Activated CD4-positive, alpha-beta memory T cell treated with anti-CD3 and anti-CD28 coated beads for 36 hours (primary cell): ENCODE results near the gene SON. TPM values are rescaled to one million over a fixed set of nuclear protein-coding genes. Genes with fewer than 3 reads are reported as not detected.
"Not testable (repeated sequence)": the region's sequence is repeated elsewhere in the genome, so short reads cannot be mapped to it uniquely, and the experiment has no call there.

ENCODE experiments used
- CTCF ChIA-PET: fragments of 350-600 bp; sonication (Branson Sonifier 250); formaldehyde crosslinking; loops from one replicate; lab custom pipeline; 2021; ENCODE audit warnings: antibody characterized with exemption, inconsistent platforms; lab: Charles Lee
- POLR2A ChIA-PET: fragments of 350-600 bp; sonication (Branson Sonifier 250); formaldehyde crosslinking; loops from one replicate; lab custom pipeline; 2021; ENCODE audit warnings: antibody characterized with exemption; lab: Charles Lee
- DNase-seq: peaks from one replicate; pipeline ENCODE4 v3.0.0-alpha.2; 2020
- H3K27ac Mint-ChIP-seq: one replicate; pipeline ENCODE4 v1.8.0; 2021; ENCODE audit warnings: mixed read lengths
- H3K27me3 Mint-ChIP-seq: one replicate; pipeline ENCODE4 v1.8.0; 2021; ENCODE audit warnings: mixed read lengths
- H3K36me3 Mint-ChIP-seq: one replicate; pipeline ENCODE4 v1.8.0; 2021; ENCODE audit warnings: mixed read lengths
- H3K4me1 Mint-ChIP-seq: one replicate; pipeline ENCODE4 v1.8.0; 2021; ENCODE audit warnings: low read depth, mixed read lengths
- H3K4me3 Mint-ChIP-seq: one replicate; pipeline ENCODE4 v1.8.0; 2021; ENCODE audit warnings: mild to moderate bottlenecking, mixed read lengths
- H3K9me3 Mint-ChIP-seq: one replicate; pipeline ENCODE4 v1.8.0; 2021; ENCODE audit warnings: mixed read lengths
- intact Hi-C: fragments of 100-400 bp; cut with micrococcal nuclease; formaldehyde crosslinking; loops from one replicate; pipeline ENCODE4 v1.15.1; 2023
- total RNA-seq, 2 experiments: library from RNA; stranded (reverse); gene quantifications; one replicate each; pipeline ENCODE4 v1.2.3, GENCODE V29; 2021

The SON gene, protein sequence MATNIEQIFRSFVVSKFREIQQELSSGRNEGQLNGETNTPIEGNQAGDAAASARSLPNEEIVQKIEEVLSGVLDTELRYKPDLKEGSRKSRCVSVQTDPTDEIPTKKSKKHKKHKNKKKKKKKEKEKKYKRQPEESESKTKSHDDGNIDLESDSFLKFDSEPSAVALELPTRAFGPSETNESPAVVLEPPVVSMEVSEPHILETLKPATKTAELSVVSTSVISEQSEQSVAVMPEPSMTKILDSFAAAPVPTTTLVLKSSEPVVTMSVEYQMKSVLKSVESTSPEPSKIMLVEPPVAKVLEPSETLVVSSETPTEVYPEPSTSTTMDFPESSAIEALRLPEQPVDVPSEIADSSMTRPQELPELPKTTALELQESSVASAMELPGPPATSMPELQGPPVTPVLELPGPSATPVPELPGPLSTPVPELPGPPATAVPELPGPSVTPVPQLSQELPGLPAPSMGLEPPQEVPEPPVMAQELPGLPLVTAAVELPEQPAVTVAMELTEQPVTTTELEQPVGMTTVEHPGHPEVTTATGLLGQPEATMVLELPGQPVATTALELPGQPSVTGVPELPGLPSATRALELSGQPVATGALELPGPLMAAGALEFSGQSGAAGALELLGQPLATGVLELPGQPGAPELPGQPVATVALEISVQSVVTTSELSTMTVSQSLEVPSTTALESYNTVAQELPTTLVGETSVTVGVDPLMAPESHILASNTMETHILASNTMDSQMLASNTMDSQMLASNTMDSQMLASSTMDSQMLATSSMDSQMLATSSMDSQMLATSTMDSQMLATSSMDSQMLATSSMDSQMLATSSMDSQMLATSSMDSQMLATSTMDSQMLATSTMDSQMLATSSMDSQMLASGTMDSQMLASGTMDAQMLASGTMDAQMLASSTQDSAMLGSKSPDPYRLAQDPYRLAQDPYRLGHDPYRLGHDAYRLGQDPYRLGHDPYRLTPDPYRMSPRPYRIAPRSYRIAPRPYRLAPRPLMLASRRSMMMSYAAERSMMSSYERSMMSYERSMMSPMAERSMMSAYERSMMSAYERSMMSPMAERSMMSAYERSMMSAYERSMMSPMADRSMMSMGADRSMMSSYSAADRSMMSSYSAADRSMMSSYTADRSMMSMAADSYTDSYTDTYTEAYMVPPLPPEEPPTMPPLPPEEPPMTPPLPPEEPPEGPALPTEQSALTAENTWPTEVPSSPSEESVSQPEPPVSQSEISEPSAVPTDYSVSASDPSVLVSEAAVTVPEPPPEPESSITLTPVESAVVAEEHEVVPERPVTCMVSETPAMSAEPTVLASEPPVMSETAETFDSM (N-terminal part only)
- 100 to 1,000 TPM; 270 to 279 TPM for total RNA-seq

DNA sequence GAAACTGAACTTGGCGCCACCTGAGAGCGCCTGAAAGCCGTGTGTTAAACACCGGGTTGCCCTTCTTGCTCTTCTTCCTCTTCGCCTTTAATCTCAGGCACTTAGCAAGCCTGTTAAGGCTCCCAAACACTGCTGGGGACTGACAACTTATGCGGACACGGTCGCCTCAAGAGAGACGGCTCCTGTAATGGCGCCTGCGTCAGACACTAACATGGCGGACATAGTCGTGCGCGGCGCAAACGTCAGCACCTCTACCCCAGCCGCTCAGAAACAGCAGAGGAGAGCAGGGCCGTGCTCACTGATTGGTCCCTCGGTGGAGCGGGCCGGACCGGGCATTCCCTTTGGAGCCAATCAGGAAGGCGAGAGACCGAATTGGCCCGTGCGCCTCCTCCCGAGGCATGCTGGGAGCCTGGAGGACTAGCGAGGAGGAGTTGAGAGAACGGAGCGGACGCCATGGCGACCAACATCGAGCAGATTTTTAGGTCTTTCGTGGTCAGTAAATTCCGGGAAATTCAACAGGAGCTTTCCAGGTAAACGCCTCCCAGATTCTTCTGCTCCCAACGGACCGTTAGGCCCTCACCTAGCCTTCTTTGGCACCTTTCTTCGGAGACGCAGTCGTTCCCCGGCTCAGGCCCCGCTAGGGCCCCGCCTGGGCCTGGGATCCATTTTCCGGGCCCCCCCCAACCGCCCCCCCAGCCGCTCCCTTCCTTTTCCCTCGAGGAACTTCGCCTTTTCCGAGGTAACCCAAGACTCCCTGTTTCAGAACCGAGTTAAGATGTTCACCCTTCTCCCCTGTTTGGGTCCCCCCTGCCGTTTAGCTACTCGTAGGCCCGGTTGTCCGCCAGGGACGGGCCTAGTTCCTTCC, at the start of gene SON:
Gene SON, plus strand, starts transcription at position 399 of the 865 bp plus-strand sequence. Its CDS starts 55 bp downstream, at position 454.
- peak; percentile 99 for DNase-seq
- H3K9me3 Mint-ChIP-seq, result no peaks in the 10 kb centered on the region
- H3K27me3 Mint-ChIP-seq, result no peaks in the 10 kb centered on the region
- H3K4me3 Mint-ChIP-seq, result peak within 1 kb of the TSS; percentile 96
- peaks cover 43% of the 10 kb centered on the region for H3K36me3 Mint-ChIP-seq
- H3K4me1 Mint-ChIP-seq, result peaks cover 26% of the 10 kb centered on the region
- ChIA-PET POLR2A (interaction anchor here (0.5 to 3.0 kb wide), 12 partner anchors 9 to 1125 kb away, joined by 3 to 16 read pairs (median 4); partner anchors contain the start of genes DNAJC28, DONSON and TMEM50B), CTCF (interaction anchor here (1.6 to 2.7 kb wide), 3 partner anchors 14 to 63 kb away, joined by 5 to 29 read pairs (median 6); partner anchors contain the start of gene TMEM50B)
- intact Hi-C loops, result loop anchor here (1.0 to 10.0 kb wide), 11 partner anchors 45 to 1072 kb away; partner anchors contain the start of genes ATP5PO, DNAJC28, DONSON and IFNAR1
- H3K27ac Mint-ChIP-seq, result peak within 1 kb of the TSS; percentile 100

DNA sequence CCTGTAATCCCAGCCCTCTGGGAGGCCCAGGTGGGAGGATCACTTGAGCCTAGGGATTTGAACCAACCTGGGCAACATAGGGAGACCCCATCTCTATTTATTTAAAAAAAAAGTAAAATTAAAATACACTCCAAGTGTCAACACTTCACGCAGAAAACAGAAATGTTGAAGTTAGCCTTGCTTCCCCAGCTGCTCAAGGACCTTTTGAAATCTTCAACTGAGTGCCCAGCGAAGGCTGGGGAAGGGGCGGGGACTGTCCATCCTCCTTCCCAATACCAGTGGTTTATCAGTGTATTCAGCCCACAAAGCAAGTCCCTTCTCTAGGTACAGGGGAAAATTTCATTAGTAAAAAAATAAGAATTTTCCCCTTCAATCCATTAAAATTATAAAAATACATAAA, 49.1 kb upstream of the SON start:
- CTCF ChIA-PET, result no interaction called here
- POLR2A ChIA-PET, result no interaction called here
- Mint-ChIP-seq H3K9me3 (no peaks in the 10 kb centered on the region), H3K27me3 (no peaks in the 10 kb centered on the region), H3K4me1 (peaks cover 9% of the 10 kb centered on the region), H3K36me3 (no peaks in the 10 kb centered on the region), H3K4me3 (no peak overlapping the region), H3K27ac (no peak overlapping the region)
- no peak for DNase-seq
- intact Hi-C loops, result no loop called here

DNA sequence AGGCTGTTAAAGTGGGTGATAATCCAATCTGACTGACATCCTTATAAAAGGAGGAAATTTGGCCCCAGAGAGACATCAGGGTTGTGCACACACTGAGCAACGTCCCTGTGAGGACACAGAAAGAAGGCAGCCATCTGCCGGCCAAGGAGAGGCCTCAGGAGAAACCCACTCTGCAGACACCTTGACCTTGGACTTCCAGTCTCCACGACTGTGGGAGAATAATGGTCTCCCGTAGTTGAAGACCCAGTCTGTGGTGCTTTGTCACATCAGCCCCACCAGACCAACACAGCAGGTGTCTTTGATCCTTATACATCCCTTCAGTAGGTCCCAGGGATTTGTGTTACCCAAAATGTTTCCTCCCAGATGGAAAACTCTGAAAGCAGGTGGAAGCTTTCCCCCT, 47.1 kb upstream of the SON start:
- H3K27ac Mint-ChIP-seq, result no peak overlapping the region
- no peak for DNase-seq
- POLR2A ChIA-PET, result interaction anchor here (0.6 kb wide), 1 partner anchor 86 kb away, joined by 3 read pairs; no protein-coding TSS in a partner anchor
- H3K36me3 Mint-ChIP-seq, result no peaks in the 10 kb centered on the region
- CTCF ChIA-PET, result no interaction called here
- peaks cover 8% of the 10 kb centered on the region for H3K4me1 Mint-ChIP-seq
- intact Hi-C loops, result no loop called here
- no peaks in the 10 kb centered on the region for H3K27me3 Mint-ChIP-seq
- no peaks in the 10 kb centered on the region for H3K9me3 Mint-ChIP-seq
- no peak overlapping the region for H3K4me3 Mint-ChIP-seq

DNA sequence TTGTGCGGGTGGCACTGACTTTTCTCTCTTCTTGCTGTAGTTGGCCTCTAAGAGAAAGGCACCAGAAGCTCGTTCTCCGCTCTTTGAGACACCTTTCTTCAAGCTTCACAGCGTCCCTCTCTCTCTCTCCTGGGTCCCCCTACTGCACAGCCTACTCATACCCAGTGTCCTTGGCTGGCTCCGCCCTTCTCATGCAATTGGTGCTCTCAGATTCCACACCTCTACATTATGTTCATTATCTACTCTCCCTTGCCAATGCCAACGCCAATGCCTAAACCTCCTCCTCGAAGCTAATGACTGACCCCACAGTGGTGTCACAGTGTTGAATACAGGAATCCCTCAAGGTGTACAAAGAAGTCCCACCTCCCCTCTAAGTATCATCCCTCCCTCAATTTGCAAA, 46.5 kb upstream of the SON start:
- Mint-ChIP-seq H3K4me1 (peaks cover 5% of the 10 kb centered on the region), H3K4me3 (no peak overlapping the region), H3K27ac (no peak overlapping the region), H3K36me3 (no peaks in the 10 kb centered on the region), H3K27me3 (no peaks in the 10 kb centered on the region), H3K9me3 (no peaks in the 10 kb centered on the region)
- CTCF ChIA-PET, result no interaction called here
- POLR2A ChIA-PET, result interaction anchor here (1.2 kb wide), 1 partner anchor 16 kb away, joined by 3 read pairs; the partner anchor contains the start of gene TMEM50B
- DNase-seq, result no peak
- intact Hi-C loops, result no loop called here

DNA sequence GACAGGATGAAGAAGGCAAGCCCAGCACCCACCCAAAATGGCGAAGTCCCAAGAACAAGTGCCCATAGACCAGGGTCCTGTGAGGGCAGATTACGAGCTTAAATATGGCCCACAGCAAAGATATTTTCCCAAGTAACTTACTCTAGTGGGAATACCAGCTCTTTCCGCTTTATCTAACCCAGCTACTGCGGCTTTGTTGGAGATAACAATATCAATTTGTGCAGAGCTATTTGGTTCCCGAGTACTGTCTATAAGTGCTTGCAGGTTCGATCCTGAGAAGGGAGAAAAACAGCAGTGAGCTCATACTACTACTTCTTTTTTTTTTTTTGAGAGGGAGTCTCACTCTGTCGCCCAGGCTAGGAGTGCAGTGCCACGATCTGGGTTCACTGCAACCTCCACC, 37.0 kb upstream of the SON start:
- H3K4me3 Mint-ChIP-seq, result no peak overlapping the region
- H3K9me3 Mint-ChIP-seq, result no peaks in the 10 kb centered on the region
- POLR2A ChIA-PET, result no interaction called here
- no peak overlapping the region for H3K27ac Mint-ChIP-seq
- H3K36me3 Mint-ChIP-seq, result peaks cover 61% of the 10 kb centered on the region
- CTCF ChIA-PET, result interaction anchor here (1.2 kb wide), 1 partner anchor 100 kb away, joined by 3 read pairs; no protein-coding TSS in a partner anchor
- no peak for DNase-seq
- H3K4me1 Mint-ChIP-seq, result no peaks in the 10 kb centered on the region
- H3K27me3 Mint-ChIP-seq, result no peaks in the 10 kb centered on the region
- intact Hi-C loops, result no loop called here

DNA sequence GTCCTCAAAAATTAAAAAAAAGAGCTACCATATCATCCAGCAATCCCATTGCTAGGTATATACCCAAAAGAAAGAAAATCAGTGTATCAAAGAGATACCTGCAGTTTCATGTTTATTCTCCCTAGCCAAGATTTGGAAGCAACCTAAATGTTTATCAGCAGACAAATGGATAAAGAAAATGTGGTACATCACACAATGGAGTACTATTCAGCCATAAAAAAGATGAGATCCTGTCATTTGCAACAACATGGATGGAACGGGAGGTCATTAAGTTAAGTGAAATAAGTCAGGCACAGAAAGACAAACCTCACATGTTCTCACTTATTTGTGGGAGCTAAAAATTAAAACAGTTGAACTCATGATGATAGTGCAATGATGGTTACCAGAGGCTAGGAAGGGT, 35.8 kb upstream of the SON start:
- CTCF ChIA-PET, result interaction anchor here (1.2 kb wide), 1 partner anchor 99 kb away, joined by 3 read pairs; no protein-coding TSS in a partner anchor
- H3K27ac Mint-ChIP-seq, H3K4me3 Mint-ChIP-seq, H3K4me1 Mint-ChIP-seq, H3K27me3 Mint-ChIP-seq, POLR2A ChIA-PET, intact Hi-C loops, DNase-seq, H3K9me3 Mint-ChIP-seq: not testable (repeated sequence)
- H3K36me3 Mint-ChIP-seq, result peaks cover 69% of the 10 kb centered on the region

DNA sequence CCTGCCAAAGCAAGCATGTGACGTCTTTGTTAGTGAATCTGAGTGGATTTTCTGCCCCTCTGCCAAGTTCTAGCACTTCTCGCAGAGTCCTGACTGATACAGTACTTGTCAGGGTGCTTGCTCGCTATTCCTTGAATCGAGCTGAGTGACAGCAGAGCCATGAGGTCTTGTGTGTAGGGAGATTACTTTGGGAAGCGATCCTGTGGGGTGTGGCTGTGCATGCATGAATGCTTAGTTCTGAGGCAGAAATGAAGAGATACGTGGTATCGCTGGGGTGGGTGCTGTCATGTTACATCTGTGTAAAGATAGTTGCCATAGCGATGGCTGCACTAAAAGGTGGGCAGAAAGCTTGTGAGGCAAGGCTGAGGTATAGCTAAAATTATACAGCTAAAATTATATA, 32.0 kb upstream of the SON start:
- Mint-ChIP-seq H3K9me3 (no peaks in the 10 kb centered on the region), H3K27ac (no peak overlapping the region), H3K4me1 (peaks cover 9% of the 10 kb centered on the region), H3K27me3 (no peaks in the 10 kb centered on the region), H3K4me3 (no peak overlapping the region), H3K36me3 (peaks cover 60% of the 10 kb centered on the region)
- no peak for DNase-seq
- POLR2A ChIA-PET, result no interaction called here
- CTCF ChIA-PET, result no interaction called here
- intact Hi-C loops, result no loop called here

DNA sequence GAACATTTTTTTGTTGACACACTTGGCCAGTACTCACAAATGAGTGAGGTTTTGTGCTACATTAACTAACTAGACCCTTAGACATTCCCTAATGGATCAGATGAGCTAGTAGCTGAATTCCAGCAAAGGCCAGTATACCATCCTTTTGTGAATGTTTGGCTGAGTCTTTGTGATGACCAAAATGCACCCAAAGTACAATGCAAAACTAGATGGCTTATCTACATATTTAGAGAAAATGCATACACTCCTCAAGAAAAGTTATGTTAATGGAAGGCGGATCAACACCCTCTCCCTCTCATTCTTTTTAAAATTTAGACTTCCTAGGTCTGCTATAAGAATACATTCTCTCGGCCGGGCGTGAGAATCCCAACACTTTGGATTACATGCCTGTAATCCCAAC, 31.2 kb upstream of the SON start:
- CTCF ChIA-PET, result interaction anchor here (0.6 kb wide), 1 partner anchor 66 kb away, joined by 3 read pairs; no protein-coding TSS in a partner anchor
- no peak for DNase-seq
- POLR2A ChIA-PET, result no interaction called here
- intact Hi-C loops, result no loop called here
- no peaks in the 10 kb centered on the region for H3K27me3 Mint-ChIP-seq
- peaks cover 9% of the 10 kb centered on the region for H3K4me1 Mint-ChIP-seq
- H3K4me3 Mint-ChIP-seq, result no peak overlapping the region
- H3K9me3 Mint-ChIP-seq, result no peaks in the 10 kb centered on the region
- H3K27ac Mint-ChIP-seq, result no peak overlapping the region
- peaks cover 60% of the 10 kb centered on the region for H3K36me3 Mint-ChIP-seq

DNA sequence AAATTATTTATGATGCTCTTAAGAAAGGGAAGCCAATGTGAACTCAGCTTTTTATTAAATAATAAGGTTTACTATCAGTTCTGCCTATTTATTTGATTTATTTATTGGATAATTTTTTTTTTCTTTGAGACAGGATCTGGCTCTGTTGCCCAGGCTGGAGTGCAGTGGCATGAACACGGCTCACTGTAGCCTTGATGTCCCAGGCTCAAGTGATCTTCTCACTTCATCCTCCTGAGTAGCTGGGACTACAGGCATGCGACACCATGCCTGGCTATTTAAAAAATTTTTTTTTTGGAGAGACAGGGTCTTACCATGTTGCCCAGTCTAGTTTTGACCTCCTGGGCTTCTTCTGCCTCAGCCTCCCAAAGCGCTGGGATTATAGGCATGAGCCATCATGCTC, 30.4 kb upstream of the SON start:
- Mint-ChIP-seq H3K36me3 (peaks cover 62% of the 10 kb centered on the region), H3K27ac (no peak overlapping the region), H3K4me1 (peaks cover 9% of the 10 kb centered on the region), H3K9me3 (no peaks in the 10 kb centered on the region), H3K27me3 (no peaks in the 10 kb centered on the region), H3K4me3 (no peak overlapping the region)
- CTCF ChIA-PET, result no interaction called here
- intact Hi-C loops, result no loop called here
- POLR2A ChIA-PET, result no interaction called here
- DNase-seq, result no peak

DNA sequence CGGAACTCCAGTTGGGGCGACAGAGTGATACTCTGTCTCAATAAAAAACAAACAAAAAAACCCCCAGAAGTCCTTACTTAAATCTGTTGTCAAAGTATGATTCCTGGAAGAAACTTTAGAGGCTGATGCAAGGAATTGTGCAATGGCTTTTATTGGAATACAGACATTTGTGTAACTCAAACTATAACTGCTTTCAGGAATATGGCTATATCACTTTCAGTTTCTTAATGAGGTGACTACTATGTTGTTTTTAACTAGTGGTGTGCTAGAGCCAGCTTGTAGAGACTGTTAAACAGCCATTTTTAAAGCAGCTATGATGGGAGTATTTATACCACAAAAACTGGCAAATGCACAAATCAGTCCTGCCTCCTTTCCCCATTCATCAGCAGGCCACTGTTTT, 28.6 kb upstream of the SON start:
- Mint-ChIP-seq H3K4me3 (no peak overlapping the region), H3K27ac (peak overlapping the region; percentile 30), H3K36me3 (peaks cover 58% of the 10 kb centered on the region), H3K27me3 (no peaks in the 10 kb centered on the region), H3K9me3 (no peaks in the 10 kb centered on the region), H3K4me1 (peaks cover 9% of the 10 kb centered on the region)
- ChIA-PET POLR2A (interaction anchor here (1.4 kb wide), 1 partner anchor 34 kb away, joined by 5 read pairs; the partner anchor contains the start of gene TMEM50B), CTCF (interaction anchor here (1.2 to 1.9 kb wide), 2 partner anchors 92 to 153 kb away, joined by 3 to 12 read pairs; no protein-coding TSS in a partner anchor)
- intact Hi-C loops, result no loop called here
- no peak for DNase-seq
